Natural killer cell (primary cell): ENCODE data around the gene COP1. TPM values are rescaled to one million over a fixed set of nuclear protein-coding genes. Genes with fewer than 3 reads are reported as not detected.

Experiments
- ATAC-seq, 3 donors: fragments of 150-1000 bp in 2 of 3; fragments of 200-7000 bp in 1 of 3; cut with Tn5 transposase; 1 replicate in 1 of 3; 2 replicates in 2 of 3; pipeline ENCODE4 v1.10.0; 2021; ENCODE audit warnings: mild to moderate bottlenecking in 2 of 3, moderate library complexity in 2 of 3
- DNase-seq, 2 donors: peaks; one replicate each; pipeline versions ENCODE4 v3.0.0 to v3.0.0-alpha.2; 2013 to 2021; ENCODE audit warnings: mixed read lengths in 1 of 2
- H3K27ac ChIP-seq: one replicate; pipeline ENCODE4 v1.5.1; 2013; ENCODE audit warnings: mild to moderate bottlenecking, low read length
- H3K27me3 ChIP-seq: one replicate; pipeline ENCODE4 v1.6.1; 2013; ENCODE audit warnings: low read length; ENCODE audit not compliant: control insufficient read depth, insufficient read depth
- H3K36me3 ChIP-seq: one replicate; pipeline ENCODE4 v1.6.1; 2013; ENCODE audit warnings: low read length; ENCODE audit not compliant: control insufficient read depth, insufficient read depth
- H3K4me1 ChIP-seq: one replicate; pipeline ENCODE4 v1.6.1; 2013; ENCODE audit warnings: low read length; ENCODE audit not compliant: control insufficient read depth, insufficient read depth
- H3K4me3 ChIP-seq: one replicate; pipeline ENCODE4 v1.5.1; 2013; ENCODE audit warnings: low read length
- H3K9me3 ChIP-seq: one replicate; pipeline ENCODE4 v1.6.1; 2013; ENCODE audit warnings: low read length; ENCODE audit not compliant: control insufficient read depth, insufficient read depth
- H3K27ac Mint-ChIP-seq, 2 donors: one replicate each; pipeline ENCODE4 v1.8.0; 2022; ENCODE audit warnings: mild to moderate bottlenecking in 2 of 2, mixed read lengths in 2 of 2, moderate library complexity in 1 of 2
- H3K27me3 Mint-ChIP-seq, 2 donors: one replicate each; pipeline ENCODE4 v1.8.0; 2022; ENCODE audit warnings: low read depth in 2 of 2, mixed read lengths in 2 of 2
- H3K36me3 Mint-ChIP-seq: one replicate; pipeline ENCODE4 v1.8.0; 2022; ENCODE audit warnings: mixed read lengths
- H3K4me1 Mint-ChIP-seq, 2 donors: one replicate each; pipeline ENCODE4 v1.8.0; 2022; ENCODE audit warnings: mixed read lengths in 2 of 2
- H3K4me3 Mint-ChIP-seq: one replicate; pipeline ENCODE4 v1.8.0; 2022; ENCODE audit warnings: mild to moderate bottlenecking, moderate library complexity, mixed read lengths
- H3K9me3 Mint-ChIP-seq, 2 donors: one replicate each; pipeline ENCODE4 v1.8.0; 2022; ENCODE audit warnings: mixed read lengths in 2 of 2
- CTCF ChIP-seq: fragments of 200-600 bp; IDR thresholded peaks from one replicate; pipeline ENCODE4 v1.8.0; 2022; ENCODE audit warnings: antibody characterized with exemption
- WGBS: methylation state at CpG from one replicate; pipeline ENCODE4 v1.1.7; 2013; ENCODE audit warnings: missing lambda C conversion rate; ENCODE audit not compliant: insufficient coverage; 5-methylcytosine and 5-hydroxymethylcytosine counted together
- intact Hi-C: fragments of 100-400 bp; cut with micrococcal nuclease; formaldehyde crosslinking; loops from one replicate; pipeline ENCODE4 v1.14.2; 2022
- total RNA-seq, 4 donors: library from RNA; stranded (reverse); fragments of 120-200 nt in 1 of 4; gene quantifications; one replicate each; pipeline versions ENCODE4 v1.2.3 to v1.2.4, GENCODE V29; 2013 to 2022

Gene COP1
- total RNA-seq, result 10 to 100 TPM; 56.2 to 70.9 (median 60.9) TPM
- 81.5 TPM for total RNA-seq (2013)

GRCh38 chr1:176206961-176207902 lies at the start of gene COP1:
TSS of gene COP1 (minus strand) at chr1:176207286. CDS start at chr1:176206978, 308 bp downstream.
- DNase-seq (peak; percentile 90 to 100), ATAC-seq (peak; percentile 80 to 93 (median 86))
- H3K4me3 ChIP-seq, result peak within 1 kb of the TSS; percentile 99
- no peaks in the 10 kb centered on the region for H3K36me3 ChIP-seq
- Mint-ChIP-seq H3K9me3 (no peaks in the 10 kb centered on the region), H3K4me3 (peak within 1 kb of the TSS; percentile 99), H3K27ac (peak within 1 kb of the TSS; percentile 98 to 100), H3K4me1 (peaks cover 41 to 44% of the 10 kb centered on the region in 2 donors), H3K27me3 (no peaks in the 10 kb centered on the region), H3K36me3 (no peaks in the 10 kb centered on the region)
- H3K27ac ChIP-seq, result peak within 1 kb of the TSS; percentile 99
- H3K4me1 ChIP-seq, result peaks cover 23% of the 10 kb centered on the region
- no peaks in the 10 kb centered on the region for H3K9me3 ChIP-seq
- TF ChIP-seq CTCF, result no peak
- no peaks in the 10 kb centered on the region for H3K27me3 ChIP-seq
- WGBS, result under 1% methylated on average over 89 of the region's 92 CpGs
- intact Hi-C loops, result no loop called here

- Mint-ChIP-seq H3K36me3 (no peaks in the 10 kb centered on the region), H3K27me3 (peaks cover 0 to 5% of the 10 kb centered on the region in 2 donors), H3K4me1 (no peaks in the 10 kb centered on the region), H3K4me3 (no peak overlapping the region), H3K27ac (no peak overlapping the region), H3K9me3 (peaks cover 0 to 2% of the 10 kb centered on the region in 2 donors)
- H3K27ac ChIP-seq, result no peak overlapping the region
- no peaks in the 10 kb centered on the region for H3K27me3 ChIP-seq
- H3K4me1 ChIP-seq, result no peaks in the 10 kb centered on the region
- no peaks in the 10 kb centered on the region for H3K9me3 ChIP-seq
- WGBS, result 89% methylated on average over 4 of the region's 4 CpGs
- intact Hi-C loops, result no loop called here
- no peak for TF ChIP-seq CTCF
- no peaks in the 10 kb centered on the region for H3K36me3 ChIP-seq
- DNase-seq (no peak), ATAC-seq (no peak)
- H3K4me3 ChIP-seq, result no peak overlapping the region
Observed at GRCh38 chr1:176252191-176252590, 45.1 kb upstream of the COP1 start.

GRCh38 chr1:176244851-176245250 lies 37.8 kb upstream of the COP1 start:
- H3K27ac ChIP-seq, result no peak overlapping the region
- intact Hi-C loops, result no loop called here

More at GRCh38 chr1:176244851-176245250, 37.8 kb upstream of the COP1 start:
- no peak for DNase-seq
- 100% methylated on average over 1 of the region's 2 CpGs for WGBS
- peaks cover 7 to 51% of the 10 kb centered on the region in 2 donors for H3K27me3 Mint-ChIP-seq
- Histone ChIP-seq H3K4me1 (no peaks in the 10 kb centered on the region), H3K4me3 (no peak overlapping the region), H3K36me3 (no peaks in the 10 kb centered on the region), H3K9me3 (no peaks in the 10 kb centered on the region), H3K27me3 (no peaks in the 10 kb centered on the region)
- no peaks in the 10 kb centered on the region for H3K4me1 Mint-ChIP-seq
- H3K36me3 Mint-ChIP-seq, result no peaks in the 10 kb centered on the region
- no peak overlapping the region for H3K4me3 Mint-ChIP-seq
- ATAC-seq, result no peak
- H3K27ac Mint-ChIP-seq, result no peak overlapping the region
- no peaks in the 10 kb centered on the region for H3K9me3 Mint-ChIP-seq
- no peak for TF ChIP-seq CTCF
